Measurements from ENCODE around the gene FBXL17.
"Not testable (repeated sequence)": the region's sequence is repeated elsewhere in the genome, so short reads cannot be mapped to it uniquely, and the experiment has no call there.

Gene FBXL17

DNA sequence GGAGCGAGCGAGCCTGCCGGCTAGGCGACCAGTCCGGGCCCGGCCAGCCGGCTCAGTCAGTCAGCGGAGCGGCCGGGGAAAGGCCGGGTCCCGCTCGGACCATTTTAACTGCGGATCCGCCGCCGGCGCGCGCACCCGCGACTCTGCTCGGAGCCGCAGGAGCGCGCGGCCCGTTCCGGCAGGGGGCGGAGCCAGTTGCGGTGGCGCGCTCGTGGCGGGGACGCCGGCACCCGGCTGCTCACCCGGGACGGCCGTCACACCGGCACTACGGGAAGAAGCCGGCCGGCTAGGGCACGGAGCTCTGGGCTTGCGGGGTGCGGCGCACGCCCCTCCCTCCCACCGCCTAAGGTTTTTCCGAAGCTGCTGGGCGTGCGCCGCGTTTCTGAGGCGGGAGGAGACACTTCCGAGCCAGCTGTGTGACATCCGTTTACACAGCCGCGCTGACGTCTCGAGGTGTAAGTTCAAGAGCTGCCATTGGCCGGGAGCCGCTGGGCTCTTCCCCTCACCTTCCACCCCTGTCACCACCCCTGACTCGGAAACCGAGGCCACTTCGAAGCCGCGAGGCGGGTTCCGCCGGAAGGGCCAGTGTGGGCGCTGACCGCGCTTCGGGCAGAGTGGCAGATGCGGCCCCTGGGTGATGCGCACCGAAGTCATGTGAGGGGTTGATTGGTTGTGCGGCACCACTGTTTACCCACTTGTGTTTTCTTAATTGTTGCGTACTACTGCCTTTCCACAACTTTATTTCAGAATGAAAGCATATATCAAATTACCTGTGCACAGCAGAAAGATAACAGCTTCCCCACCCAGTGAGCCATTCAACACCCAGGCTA lies at the start of gene FBXL17:
FBXL17 (minus strand) TSS at position 145 of the 830 bp plus-strand sequence.
- DNase-seq = peak; percentile 82 to 85

DNA sequence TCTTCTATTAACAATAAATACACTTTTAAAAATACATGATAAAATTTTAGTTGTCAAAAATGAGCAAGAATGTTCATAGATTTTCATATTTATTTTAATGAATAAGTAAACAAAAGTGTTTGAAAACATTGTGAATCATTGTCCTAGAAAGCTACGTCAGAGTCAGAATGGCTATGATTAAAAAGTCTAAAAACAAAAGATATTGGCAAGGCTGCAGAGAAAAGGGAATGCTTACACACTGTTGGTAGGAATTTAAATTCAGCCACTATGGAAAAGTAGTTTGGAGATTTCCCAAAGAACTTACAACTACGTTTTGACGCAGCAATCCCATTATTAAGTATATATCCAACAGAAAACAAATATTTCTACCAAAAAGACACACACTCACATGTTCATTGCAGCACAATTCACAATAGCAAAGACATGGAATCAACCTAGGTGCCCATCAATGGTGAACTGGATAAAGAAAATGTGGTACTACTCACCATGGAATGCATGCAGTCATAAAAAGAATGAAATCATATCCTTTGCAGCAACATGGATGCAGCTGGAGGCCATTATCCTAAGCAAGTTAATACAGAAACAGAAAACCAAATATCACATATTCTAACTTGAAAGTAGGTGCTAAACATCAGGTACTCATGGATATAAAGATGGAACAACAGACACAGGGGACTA lies 49.2 kb upstream of the FBXL17 start:
- no peak for DNase-seq

DNA sequence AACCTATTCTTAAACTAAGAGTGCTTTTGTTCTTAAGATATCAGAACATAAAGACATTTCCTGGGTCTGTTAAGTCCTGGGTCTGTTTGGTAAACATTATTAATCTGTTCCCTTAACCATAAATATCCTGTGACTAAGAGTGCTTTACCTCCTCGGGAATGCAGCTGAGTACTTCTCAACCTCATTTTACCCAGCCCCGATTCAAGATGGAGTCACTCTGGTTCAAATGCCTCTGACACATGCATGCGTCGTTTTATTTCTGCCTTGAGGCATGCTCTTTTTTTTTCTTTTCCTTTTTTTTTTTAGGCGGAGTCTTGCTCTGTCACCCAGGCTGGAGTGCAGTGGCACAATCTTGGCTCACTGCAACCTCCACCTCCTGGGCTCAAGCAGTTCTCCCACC lies 39.8 kb upstream of the FBXL17 start:
- no peak for DNase-seq

DNA sequence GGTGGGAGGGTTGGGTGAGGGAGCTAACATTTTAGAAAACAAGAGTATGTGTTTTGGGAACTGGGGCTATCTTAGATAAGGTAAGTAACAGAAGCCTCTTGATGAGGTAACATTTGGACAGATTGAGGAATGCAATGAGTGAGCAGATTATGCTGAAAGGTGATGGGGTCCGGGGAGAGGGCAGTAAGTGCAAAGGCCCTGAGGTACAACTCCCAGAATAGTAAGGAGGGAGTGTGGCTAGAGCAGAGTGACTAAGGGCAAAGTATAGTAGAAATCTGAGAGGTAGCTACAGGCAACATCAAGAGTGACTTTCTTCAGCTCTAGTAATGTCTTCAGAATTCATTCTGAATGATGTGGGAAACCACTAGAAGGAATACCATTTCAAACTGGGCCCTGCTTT lies 38.9 kb upstream of the FBXL17 start:
- no peak for DNase-seq

DNA sequence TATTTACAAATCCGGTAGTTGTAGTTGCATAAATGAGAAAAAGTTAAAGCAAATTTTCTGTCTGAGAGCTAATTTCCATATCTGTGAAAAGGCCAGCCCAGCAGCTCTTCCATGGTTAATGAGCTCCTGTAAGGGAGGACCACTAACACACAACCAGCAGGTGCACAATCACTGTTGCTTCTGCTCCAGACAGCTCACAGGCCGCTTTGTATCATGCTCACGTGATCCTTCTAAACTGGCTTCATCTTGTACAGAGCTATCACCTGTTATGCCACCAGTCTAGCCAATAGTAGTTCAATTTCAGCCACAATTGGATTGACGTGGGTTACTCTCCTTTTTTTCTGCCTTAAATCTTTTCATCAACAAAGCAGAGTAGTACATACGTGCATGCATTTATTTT lies 38.3 kb upstream of the FBXL17 start:
- DNase-seq = no peak

DNA sequence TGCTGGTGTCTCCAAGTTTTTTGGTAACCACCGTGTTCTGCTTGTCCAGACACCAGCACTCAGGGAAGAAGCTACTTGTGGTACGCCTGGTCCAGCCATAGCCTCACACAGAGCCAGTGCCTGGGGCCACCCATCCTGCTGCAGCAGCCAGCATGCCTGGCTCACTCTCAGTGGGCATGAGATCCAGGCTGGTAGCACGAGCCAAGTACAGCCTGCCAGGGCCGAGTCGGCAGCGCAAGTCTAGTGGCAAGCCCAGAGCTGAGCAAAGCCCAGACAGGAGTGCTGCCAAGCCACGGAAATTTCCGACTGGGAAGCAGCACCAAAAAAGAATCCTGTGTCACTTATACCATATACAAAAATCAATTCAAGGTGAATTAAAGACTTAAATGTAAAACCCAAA lies 36.3 kb upstream of the FBXL17 start:
- peak; percentile 6 to 42 for DNase-seq

DNA sequence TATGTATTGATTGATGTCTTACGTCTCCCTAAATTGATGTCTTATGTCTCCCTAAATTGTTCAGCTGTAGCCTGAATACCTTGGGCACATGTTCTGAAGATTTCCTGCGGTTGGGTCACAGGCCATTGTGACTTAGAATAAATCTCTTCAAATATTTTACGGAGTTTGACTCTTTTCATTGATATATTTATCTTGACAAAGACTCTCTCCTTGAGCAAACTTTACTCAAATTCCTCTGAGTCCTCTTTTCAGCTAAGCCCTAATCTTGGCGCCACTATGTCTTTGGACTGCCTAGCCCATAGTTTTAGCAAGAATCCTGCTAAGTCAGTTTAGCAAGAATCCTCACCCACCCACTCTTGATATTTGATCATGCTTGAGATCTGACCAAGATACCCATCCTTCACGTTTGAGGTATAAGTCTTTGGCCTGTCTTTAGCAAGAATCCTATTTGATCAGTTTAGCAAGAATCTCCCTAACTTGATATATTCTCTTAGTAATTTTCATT lies 35.3 kb upstream of the FBXL17 start:
- DNase-seq = no peak

DNA sequence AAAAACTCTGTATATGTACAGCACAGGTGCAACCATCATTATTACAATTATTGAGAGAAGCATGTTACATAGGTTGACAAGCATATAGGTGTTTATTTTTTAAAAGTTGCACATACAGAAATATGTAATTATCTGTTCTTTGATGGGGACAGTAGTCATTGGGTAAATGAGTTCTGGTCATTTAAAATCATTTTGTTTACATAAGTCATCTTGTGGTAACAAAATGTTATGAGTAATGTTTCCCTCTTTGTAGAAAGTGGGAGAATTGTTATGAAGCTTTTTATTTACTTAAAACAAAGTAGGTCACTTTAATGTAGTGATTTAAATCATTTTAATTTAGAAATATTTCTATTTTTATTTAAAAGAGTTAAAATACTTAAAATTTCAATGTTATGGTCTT lies 33.8 kb upstream of the FBXL17 start:
- no peak for DNase-seq

DNA sequence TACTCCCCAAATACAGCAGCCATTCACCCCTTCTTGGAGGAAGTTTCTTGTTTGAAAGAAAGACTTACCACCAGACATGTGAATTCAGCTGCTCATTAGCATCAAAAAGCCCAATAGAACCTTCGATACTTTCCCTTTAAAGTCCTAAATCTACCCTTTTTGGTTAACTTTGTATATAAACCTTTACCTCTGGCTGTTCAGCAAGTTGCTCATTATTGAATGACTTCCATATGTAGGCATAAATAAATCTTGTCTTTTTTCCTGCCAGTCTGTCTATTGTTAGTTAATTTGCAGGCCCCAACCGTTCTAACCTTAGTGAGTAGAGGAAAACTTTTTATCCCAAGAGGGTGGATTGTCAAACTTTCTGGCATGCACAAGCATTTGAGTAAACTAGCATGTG lies 27.9 kb upstream of the FBXL17 start:
- no peak for DNase-seq

DNA sequence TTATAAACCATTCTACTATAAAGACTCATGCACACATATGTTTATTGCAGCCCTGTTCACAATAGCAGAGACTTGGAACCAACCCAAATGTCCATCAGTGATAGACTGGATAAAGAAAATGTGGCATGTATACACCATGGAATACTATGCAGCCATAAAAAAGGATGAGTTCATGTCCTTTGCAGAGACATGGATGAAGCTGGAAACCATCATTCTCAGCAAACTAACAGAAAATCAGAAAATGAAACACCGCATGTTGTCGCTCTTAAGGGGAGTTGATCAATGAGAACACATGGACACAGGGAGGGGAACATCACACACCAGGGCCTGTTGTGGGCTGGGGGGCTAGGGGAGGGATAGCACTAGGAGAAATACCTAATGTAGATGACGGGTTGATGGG lies 23.3 kb upstream of the FBXL17 start:
- not testable (repeated sequence) for DNase-seq

DNA sequence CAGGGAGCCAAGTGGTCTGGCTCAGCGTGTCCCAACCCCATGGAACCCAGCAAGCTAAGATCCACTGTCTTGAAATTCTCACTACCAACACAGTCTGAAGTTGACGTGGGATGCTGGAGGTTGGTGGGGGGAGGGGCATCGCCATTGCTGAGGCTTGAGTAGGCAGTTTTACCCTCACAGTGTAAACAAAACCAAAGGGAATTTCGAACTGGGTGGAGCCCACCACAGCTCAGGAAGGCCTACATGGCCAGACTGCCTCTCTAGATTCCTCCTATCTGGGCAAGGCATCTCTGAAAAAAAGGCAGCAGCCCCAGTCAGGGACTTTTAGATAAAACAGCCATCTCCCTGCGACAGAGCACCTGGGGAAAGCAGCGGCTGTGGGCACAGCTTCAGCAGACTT lies 17.1 kb upstream of the FBXL17 start:
- no peak for DNase-seq

DNA sequence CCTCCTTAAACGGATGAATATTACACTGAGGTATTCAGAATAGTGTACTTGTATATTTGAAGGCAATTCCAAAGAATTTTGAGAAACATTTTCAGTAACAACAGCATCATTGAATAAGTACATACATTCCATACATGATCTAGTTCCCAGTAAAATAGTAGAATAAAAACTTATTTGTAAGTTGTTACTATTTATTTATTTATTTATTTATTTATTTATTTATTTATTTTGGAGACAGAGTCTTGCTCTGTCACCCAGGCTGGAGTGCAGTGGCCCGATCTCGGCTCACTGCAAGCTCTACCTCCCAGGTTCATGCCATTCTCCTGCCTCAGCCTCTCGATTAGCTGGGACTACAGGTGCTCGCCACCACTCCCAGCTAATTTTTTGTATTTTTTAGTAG lies 14.9 kb upstream of the FBXL17 start:
- not testable (repeated sequence) for DNase-seq

DNA sequence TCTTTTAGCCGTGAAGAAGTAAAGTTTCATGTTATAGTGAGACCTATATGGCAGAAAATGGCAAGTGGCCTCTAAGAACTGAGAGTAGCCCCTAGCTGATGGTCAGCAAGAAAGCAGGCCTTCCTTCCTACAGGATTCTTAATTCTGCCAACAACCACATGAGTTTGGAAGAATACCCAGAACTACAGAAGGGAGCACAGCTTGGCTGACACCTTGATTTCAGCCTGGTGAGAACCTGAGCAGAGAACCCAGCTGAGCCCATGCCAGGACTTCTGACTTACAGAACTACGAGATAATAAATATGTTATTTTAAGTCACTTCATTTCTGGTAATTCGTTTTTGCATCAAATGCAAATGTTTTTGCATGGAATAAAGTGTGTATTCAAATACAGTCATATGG lies 5.9 kb upstream of the FBXL17 start:
- no peak for DNase-seq

DNA sequence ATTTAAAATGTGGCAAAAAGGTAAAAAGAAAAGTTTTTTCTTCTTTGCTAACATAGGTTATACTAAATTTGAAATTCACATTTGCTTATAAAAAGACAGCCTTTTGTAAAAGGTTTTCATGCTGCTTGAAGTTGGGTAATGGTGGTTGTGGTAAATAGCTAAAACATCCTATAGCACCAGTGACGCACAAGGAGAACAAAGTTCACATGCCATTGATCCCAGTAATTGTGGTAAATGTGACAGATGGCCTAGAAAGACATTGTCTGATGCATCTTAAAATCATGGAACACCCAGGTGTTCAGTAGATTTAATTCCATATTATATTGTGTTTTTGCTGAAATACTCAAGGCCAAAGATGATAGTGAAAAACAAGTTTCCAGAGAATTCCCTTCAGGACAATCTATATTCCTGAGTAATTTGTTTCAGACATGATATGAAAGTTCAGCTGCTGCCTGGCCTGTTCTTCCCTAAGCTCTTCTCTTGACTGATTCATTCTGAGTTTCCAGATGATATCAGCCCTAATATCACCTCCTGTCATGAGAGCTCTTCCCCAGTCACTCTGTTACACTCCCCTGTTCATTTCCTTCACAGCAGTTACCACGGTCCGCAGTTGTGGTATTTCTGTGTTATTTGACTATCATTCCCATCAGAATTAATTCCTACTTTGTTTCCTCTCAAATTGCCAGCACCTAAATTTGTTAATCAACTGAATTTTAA lies 4.6 kb upstream of the FBXL17 start:
- DNase-seq = no peak

DNA sequence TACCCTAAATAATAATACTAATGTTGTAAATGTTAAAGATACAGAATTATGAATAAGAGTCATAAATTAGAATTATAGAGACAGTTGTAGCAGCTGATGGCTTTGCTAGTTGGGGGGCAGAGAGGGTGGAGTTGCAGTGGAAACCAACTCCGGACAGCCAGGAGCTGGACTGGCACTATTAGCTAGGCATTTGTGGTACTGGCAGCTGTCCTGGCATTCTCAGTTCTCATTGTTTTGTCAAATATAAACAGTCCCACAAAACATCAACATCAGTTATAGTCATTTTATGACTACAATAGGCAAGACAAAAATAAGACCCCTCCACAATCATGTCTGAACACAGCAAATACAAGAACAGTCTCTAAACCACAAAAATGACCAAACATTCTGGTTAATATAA lies 2.8 kb upstream of the FBXL17 start:
- DNase-seq = no peak

DNA sequence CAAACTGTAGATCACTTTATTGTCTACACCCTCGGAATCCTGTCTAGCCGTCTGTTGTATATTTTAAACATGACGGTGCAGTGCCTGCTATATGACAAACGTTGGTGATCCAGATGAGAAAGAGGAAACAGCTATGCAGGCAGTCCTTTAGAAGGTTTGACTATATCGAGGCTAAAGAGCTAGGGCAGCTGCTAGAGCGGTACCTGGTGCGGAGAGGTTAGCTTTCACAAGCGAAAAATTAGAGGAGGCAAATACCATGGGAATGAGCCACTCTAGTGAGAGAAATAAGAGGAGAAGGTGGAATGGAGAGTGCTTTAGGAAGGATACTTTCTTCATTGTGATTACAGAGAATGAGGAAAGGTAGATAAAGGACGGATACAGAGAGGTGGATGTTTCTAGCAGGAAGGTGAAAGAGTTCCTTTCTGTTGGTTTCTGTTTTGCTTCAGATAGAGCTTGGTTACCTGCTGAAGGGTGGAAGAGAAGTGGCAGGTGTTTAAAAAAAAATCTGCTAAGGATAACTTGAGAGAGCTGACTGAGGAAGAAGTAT lies 959 bp upstream of the FBXL17 start:
- no peak for DNase-seq

DNA sequence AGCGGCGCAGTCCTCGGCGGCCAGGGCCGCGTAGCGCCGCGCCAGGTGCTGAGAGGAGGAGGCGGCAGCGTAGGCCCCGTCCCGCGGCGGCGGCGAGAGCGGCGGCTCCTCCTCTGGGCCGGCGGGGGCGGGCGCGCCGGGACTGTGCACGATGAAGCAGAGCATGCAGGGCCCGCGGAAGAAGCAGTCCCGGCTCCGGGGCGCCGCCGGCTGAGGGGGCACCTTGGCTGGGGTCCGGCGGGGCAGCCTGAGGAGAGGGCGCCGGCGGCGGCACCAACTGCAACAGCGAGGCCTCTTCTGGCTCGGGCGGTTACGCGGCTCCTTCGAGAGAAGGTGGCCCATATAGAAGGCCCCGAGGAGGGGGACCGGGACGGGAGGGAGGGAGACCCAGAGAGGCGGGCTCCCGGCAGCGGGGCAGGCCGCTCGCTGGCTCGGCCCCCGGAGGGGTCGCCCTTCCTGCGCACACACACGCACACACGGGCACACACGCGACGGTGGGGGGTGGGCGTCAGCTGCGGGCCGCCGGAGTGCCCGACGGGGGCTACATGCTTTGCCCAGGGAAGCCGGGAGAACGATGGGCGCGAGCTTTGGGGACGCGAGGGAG lies 446 bp downstream of the FBXL17 start:
- peak; percentile 54 to 66 for DNase-seq

DNA sequence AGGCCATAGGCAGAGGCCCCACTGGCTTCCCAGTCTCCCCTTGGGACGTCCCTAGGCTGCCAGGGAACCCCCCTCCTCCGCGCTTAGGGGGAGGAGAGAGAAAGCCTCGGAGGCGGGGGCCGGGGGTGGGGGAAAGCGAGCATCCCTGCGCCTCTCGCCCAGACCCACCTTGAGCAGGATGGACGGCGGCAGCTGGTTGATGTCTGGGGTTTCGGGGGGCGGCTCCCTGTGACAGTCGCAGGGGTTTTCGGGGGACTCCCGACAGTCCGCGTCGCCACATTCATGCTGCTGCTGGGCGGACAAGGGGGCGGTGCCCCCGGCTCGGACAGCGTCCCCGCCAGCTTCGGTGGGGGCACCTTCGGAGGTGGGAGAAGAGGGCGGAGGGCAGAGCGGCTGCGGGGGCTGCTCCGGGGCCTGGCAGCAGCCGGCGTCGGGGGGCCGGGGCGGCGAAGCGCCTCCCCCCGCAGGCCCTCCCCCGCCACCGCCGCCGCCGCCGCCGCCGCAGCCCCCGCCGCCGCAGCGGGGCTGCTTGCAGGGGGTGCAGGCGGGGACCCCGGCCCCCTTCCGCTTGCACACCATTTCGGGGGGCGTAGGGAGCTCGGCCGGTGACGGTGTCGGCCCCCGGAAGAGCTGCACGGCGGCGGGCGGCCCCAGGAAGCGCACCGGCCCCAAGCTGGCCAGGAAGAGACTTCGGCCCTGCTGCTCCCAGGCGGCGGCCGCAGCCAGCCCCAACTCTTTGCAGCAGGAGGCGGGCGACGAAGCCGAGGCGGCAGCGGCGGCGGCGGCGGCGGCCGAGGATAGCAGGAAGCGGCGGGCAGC lies 1.2 kb downstream of the FBXL17 start:
- DNase-seq = peak in 1 of 2 donors; percentile 16

DNA sequence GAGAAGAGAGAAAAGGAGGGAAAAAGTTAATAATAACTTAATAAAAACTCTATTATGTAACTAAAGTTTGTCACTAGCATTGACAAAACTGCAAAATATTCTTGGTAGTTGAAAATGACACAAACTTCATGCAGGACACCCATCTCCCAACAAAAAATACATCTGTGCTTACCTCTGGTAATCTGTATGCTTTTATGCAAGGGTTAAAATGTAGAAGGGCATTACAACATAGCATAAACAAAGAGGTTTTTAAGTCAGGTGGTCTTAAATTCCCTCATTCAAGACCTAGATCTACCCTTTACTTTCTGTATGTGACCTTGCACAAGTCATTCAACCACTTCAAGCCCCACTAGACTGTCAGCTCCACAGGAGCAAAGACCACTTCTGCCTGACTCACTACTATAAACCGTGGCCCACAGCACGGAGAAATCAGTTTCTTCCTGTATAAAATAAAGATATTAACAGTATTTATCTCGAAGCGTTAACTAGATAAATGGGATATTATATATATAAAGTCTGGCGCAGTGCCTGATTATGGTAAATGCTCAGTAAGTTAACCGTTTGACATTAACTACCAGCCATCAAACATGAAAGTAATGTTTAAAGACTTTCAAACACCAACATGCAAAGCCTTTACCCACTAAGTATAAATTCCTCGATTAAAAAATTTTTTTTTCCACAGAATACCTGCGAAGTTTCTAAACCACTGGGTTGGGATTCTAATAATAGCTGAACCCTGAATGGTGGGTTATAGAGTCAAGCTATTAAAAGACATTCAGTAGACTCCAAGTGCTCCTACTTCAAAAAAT lies 2.0 kb downstream of the FBXL17 start:
- no peak for DNase-seq

DNA sequence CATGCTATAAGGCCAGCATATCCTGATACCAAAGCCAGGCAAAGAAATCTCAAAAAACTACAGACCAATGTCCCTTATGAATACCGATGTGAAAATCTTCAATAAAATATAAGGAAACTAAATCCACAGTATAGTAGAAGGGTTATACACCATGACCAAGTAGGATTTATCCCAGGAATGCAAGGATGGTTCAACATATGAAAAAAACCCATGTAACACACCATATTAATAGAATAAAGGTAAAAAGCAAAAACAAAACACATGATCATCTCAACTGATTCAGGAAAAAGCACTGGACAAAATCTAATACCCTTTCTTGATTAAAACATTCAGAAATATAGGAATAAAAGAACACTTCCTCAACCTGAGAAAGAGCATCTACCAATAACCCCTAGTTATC lies 6.1 kb downstream of the FBXL17 start:
- no peak for DNase-seq

DNA sequence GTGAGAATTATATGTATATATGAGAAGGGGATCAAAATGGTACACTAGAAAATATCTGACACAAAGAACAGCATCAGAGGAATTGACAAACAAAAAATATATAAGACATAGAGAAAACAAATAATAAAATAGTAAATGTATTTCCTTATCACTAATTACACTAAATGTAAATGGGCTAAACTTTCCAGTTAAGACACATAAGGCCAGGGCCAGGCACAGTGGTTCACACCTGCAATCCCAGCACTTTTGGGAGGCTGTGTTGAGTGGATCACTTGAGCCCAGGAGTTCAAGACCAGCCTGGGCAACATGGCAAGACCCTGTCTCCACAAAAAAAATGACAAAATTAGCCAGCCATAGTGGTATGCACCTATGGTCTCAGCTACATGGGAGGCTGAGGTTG lies 8.5 kb downstream of the FBXL17 start:
- no peak for DNase-seq

Data from hippocampal formation (tissue), 2 donors.